SU-DHL-6 (cell line): ENCODE measurements around the gene STAMBPL1.
"Not testable (repeated sequence)": the region's sequence is repeated elsewhere in the genome, so short reads cannot be mapped to it uniquely, and the experiment has no call there.

Experiments used
- H2AFZ ChIP-seq: fragments of 200-600 bp; sonication (generic); 2 replicates; pipeline ENCODE4 v1.6.1; 2014; ENCODE audit warnings: low read depth, mild to moderate bottlenecking, moderate library complexity, mixed read lengths, antibody characterized with exemption, low read length; ENCODE audit not compliant: severe bottlenecking
- H3F3A ChIP-seq: fragments of 200-600 bp; shearing (Covaris generic); 2 replicates; pipeline ENCODE4 v1.6.0; 2016; ENCODE audit warnings: antibody characterized with exemption, mild to moderate bottlenecking; ENCODE audit not compliant: insufficient read depth
- H3K27ac ChIP-seq: fragments of 200-600 bp; sonication (generic); 2 replicates; pipeline ENCODE4 v1.5.1; 2016; ENCODE audit warnings: low read depth, mild to moderate bottlenecking, low read length, moderate library complexity, mixed read lengths
- H3K27me3 ChIP-seq: fragments of 200-600 bp; sonication (generic), shearing (Covaris generic); 2 replicates; pipeline ENCODE4 v1.6.0; 2014; ENCODE audit warnings: mild to moderate bottlenecking, low read length
- H3K36me3 ChIP-seq: fragments of 200-600 bp; sonication (generic); 2 replicates; pipeline ENCODE4 v1.6.1; 2014; ENCODE audit warnings: mild to moderate bottlenecking, low read length, mixed read lengths
- H3K4me2 ChIP-seq: fragments of 300-600, 200-600 bp; shearing (Covaris generic), sonication (generic); 2 replicates; pipeline ENCODE4 v1.6.0; 2014; ENCODE audit warnings: low read length, low read depth, mild to moderate bottlenecking; ENCODE audit not compliant: poor library complexity, severe bottlenecking
- H3K4me3 ChIP-seq: fragments of 200-600 bp; sonication (generic); 2 replicates; pipeline ENCODE4 v1.5.1; 2014; ENCODE audit warnings: antibody characterized with exemption, low read length, mild to moderate bottlenecking, mixed read lengths; ENCODE audit not compliant: insufficient read depth, poor library complexity, severe bottlenecking
- H3K79me2 ChIP-seq: fragments of 200-600 bp; sonication (generic); 2 replicates; pipeline ENCODE4 v1.6.1; 2014; ENCODE audit warnings: mild to moderate bottlenecking, low read length, moderate library complexity; ENCODE audit not compliant: insufficient read depth
- H3K9ac ChIP-seq: fragments of 200-600 bp; sonication (generic); 2 replicates; pipeline ENCODE4 v1.7.0; 2014; ENCODE audit warnings: mild to moderate bottlenecking, low read length
- H3K9me2 ChIP-seq: fragments of 200-600 bp; sonication (generic); replicated peaks from 2 replicates; pipeline ENCODE4 v1.6.1; 2014; ENCODE audit warnings: low read length; ENCODE audit not compliant: insufficient read depth
- H3K9me3 ChIP-seq: fragments of 200-600 bp; sonication (generic); 2 replicates; pipeline ENCODE4 v1.6.1; 2014; ENCODE audit warnings: low read length, mixed read lengths; ENCODE audit not compliant: insufficient read depth
- H4K20me1 ChIP-seq: fragments of 200-600 bp; sonication (generic); 2 replicates; pipeline ENCODE4 v1.6.1; 2014; ENCODE audit warnings: low read depth, mild to moderate bottlenecking, antibody characterized with exemption, low read length, moderate library complexity, mixed read lengths
- EZH2phosphoT487 ChIP-seq: fragments of 200-600 bp; sonication (generic), shearing (Covaris generic); conservative IDR thresholded peaks from 2 replicates; pipeline ENCODE4 v1.6.1; 2018; ENCODE audit warnings: mild to moderate bottlenecking, antibody characterized with exemption, low read length, moderate library complexity, mixed read lengths
- TF ChIP-seq, protein P1 (sequence below): fragments of 200-600 bp; sonication (generic); IDR thresholded peaks from one replicate; pipeline ENCODE4 v1.5.1; 2017; ENCODE audit warnings: antibody characterized with exemption, mild to moderate bottlenecking, low read length, moderate library complexity; ENCODE audit not compliant: insufficient read depth, poor library complexity, severe bottlenecking

STAMBPL1 gene

DNA sequence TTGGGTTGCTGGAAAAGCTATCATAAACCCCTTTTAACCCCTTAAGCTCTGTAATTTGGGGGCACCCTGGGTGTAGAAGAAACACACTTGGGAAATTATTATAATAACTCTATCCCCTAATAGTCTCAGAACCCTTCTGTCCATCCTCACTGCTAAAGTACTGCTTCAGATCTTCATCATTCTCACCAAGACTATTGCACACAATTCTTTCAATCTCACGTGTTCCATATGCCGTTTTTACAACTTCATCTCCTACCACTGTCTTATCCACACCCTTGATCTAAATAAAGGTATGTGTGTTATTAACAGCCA is 44.2 kb upstream of the STAMBPL1 start:
- Histone ChIP-seq H3K9ac (no peak overlapping the region), H2AFZ (no peak overlapping the region), H3K27me3 (no peaks in the 10 kb centered on the region), H3K9me3 (no peaks in the 10 kb centered on the region), H3K4me3 (no peak overlapping the region), H3F3A (no peaks in the 10 kb centered on the region), H3K79me2 (no peaks in the 10 kb centered on the region), H3K36me3 (no peaks in the 10 kb centered on the region), H3K9me2 (no peaks in the 10 kb centered on the region), H3K27ac (no peak overlapping the region), H4K20me1 (no peaks in the 10 kb centered on the region), H3K4me2 (no peak overlapping the region)
- TF ChIP-seq, protein P1, sequence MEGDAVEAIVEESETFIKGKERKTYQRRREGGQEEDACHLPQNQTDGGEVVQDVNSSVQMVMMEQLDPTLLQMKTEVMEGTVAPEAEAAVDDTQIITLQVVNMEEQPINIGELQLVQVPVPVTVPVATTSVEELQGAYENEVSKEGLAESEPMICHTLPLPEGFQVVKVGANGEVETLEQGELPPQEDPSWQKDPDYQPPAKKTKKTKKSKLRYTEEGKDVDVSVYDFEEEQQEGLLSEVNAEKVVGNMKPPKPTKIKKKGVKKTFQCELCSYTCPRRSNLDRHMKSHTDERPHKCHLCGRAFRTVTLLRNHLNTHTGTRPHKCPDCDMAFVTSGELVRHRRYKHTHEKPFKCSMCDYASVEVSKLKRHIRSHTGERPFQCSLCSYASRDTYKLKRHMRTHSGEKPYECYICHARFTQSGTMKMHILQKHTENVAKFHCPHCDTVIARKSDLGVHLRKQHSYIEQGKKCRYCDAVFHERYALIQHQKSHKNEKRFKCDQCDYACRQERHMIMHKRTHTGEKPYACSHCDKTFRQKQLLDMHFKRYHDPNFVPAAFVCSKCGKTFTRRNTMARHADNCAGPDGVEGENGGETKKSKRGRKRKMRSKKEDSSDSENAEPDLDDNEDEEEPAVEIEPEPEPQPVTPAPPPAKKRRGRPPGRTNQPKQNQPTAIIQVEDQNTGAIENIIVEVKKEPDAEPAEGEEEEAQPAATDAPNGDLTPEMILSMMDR = no peak
- no peak for TF ChIP-seq EZH2phosphoT487

- H3K27ac ChIP-seq, H3F3A ChIP-seq, H3K4me2 ChIP-seq, H3K79me2 ChIP-seq, H3K9ac ChIP-seq, H3K36me3 ChIP-seq, H3K4me3 ChIP-seq, H3K27me3 ChIP-seq, H3K9me2 ChIP-seq, H4K20me1 ChIP-seq, H3K9me3 ChIP-seq, H2AFZ ChIP-seq: not testable (repeated sequence)
Measured at GRCh38 chr10:88837632-88838031, 42.4 kb upstream of the STAMBPL1 start.

DNA sequence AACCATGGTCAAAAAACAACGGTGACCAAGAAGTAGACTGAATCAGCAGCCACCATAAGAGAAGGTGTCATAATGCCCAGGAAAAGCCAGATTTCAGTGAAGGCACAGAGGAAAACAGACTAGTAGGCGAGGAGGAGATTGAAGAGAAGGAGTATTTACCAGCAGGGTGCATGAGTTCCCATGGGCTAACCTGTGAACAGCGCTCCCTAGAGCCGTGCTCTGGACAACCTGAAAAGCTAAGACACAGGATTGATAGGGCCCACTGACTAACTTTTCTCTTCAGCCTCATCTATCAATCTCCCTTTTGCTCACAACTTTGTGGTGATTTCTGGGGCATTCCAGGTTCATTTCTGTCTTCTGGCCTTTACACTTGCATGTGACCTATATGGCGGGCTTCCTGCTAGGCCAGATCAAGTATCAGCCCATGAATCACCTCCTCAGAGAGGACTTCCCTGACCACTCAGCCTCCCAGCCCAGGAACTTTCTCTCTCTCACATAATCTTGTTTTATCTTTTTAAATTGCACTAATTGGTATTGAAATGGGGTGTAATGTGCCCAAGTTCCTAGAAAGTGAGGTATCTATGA is 41.2 kb upstream of the STAMBPL1 start:
- no peak overlapping the region for H2AFZ ChIP-seq
- TF ChIP-seq, protein P1 = no peak
- no peak for TF ChIP-seq EZH2phosphoT487
- no peaks in the 10 kb centered on the region for H3K27me3 ChIP-seq
- H3K36me3 ChIP-seq = no peaks in the 10 kb centered on the region
- H3K9me2 ChIP-seq = no peaks in the 10 kb centered on the region
- no peak overlapping the region for H3K9ac ChIP-seq
- no peak overlapping the region for H3K27ac ChIP-seq
- H3K4me3 ChIP-seq = no peak overlapping the region
- no peak overlapping the region for H3K4me2 ChIP-seq
- H3K79me2 ChIP-seq = no peaks in the 10 kb centered on the region
- H3K9me3 ChIP-seq = no peaks in the 10 kb centered on the region
- H4K20me1 ChIP-seq = no peaks in the 10 kb centered on the region
- no peaks in the 10 kb centered on the region for H3F3A ChIP-seq

DNA sequence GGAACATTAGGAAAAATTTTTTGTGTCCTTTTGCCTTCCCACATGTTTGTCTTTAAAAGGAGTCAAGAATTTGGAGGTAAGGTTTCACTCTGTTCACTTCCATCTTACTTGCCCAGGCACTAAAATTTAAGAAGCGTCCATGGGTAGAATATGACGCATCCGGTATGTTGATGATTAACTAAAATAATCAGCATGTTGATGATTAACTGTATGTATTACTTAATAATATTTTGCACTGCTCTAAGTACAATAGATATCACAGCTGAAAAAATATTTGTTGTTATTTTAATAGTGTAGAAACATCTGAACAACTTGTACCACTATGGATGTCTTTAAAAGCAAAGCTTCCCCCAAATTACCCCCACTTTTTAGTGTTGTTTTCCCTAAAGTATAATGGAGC is 39.9 kb upstream of the STAMBPL1 start:
- Histone ChIP-seq H2AFZ (no peak overlapping the region), H3F3A (no peaks in the 10 kb centered on the region), H3K27ac (no peak overlapping the region), H3K27me3 (no peaks in the 10 kb centered on the region), H3K9me2 (no peaks in the 10 kb centered on the region), H3K9me3 (no peaks in the 10 kb centered on the region), H3K4me3 (no peak overlapping the region), H3K4me2 (no peak overlapping the region), H4K20me1 (no peaks in the 10 kb centered on the region), H3K9ac (no peak overlapping the region), H3K79me2 (no peaks in the 10 kb centered on the region), H3K36me3 (no peaks in the 10 kb centered on the region)
- TF ChIP-seq, protein P1 = no peak
